Endothelial cell of umbilical vein (primary cell): ENCODE measurements around the gene ACOX3. TPM values are rescaled to one million over a fixed set of nuclear protein-coding genes. Genes with fewer than 3 reads are reported as not detected.
"Not testable (repeated sequence)": the region's sequence is repeated elsewhere in the genome, so short reads cannot be mapped to it uniquely, and the experiment has no call there.

Source experiments
- BruUV-seq: library from RNA; stranded (reverse); fragments of 400-500 nt; replicated peaks from 2 replicates; lab custom pipeline; 2021; lab: Mats Ljungman, UMichigan
- CTCF ChIA-PET: fragments of 300-600, 350-600 bp; sonication (Branson Sonifier 250); formaldehyde crosslinking; loops from one replicate; lab custom pipeline; 2021; ENCODE audit warnings: antibody characterized with exemption, inconsistent platforms; lab: Charles Lee
- POLR2A ChIA-PET: fragments of 300-600, 350-600 bp; sonication (Branson Sonifier 250); formaldehyde crosslinking; loops from one replicate; lab custom pipeline; 2021; ENCODE audit warnings: antibody characterized with exemption, inconsistent platforms; lab: Charles Lee
- DNase-seq: peaks from one replicate; pipeline ENCODE4 v3.0.0-alpha.2; 2011; ENCODE audit warnings: low read depth, low spot score
- FAIRE-seq: peaks from 2 replicates; lab custom pipeline; 2011; peaks lifted over from hg19 to GRCh38; lab: Jason Lieb, UNC
- H2AFZ ChIP-seq: 2 replicates; pipeline ENCODE4 v1.6.0; 2012; ENCODE audit warnings: low read depth, low read length, control low read depth, inconsistent platforms
- H3K27ac ChIP-seq: 2 replicates; pipeline ENCODE4 v1.5.1; 2011; ENCODE audit warnings: low read depth, mild to moderate bottlenecking, control low read depth, low read length, moderate library complexity; ENCODE audit not compliant: insufficient read depth
- H3K27me3 ChIP-seq, 2 experiments: 2 replicates each; pipeline versions ENCODE4 v1.6.0 to v1.6.1; 2011; ENCODE audit warnings: low read length in 2 of 2, mixed read lengths in 1 of 2; ENCODE audit not compliant: control insufficient read depth in 2 of 2, insufficient read depth in 2 of 2
- H3K36me3 ChIP-seq, 2 experiments: 2 replicates in 1 of 2; 3 replicates in 1 of 2; pipeline ENCODE4 v1.5.1; 2011; ENCODE audit warnings: low read length in 2 of 2, mild to moderate bottlenecking in 1 of 2, moderate library complexity in 1 of 2; ENCODE audit not compliant: control insufficient read depth in 2 of 2, insufficient read depth in 2 of 2; ENCODE audit errors: extremely low read depth in 1 of 2
- H3K4me1 ChIP-seq: 3 replicates; pipeline ENCODE4 v1.5.1; 2011; ENCODE audit warnings: mild to moderate bottlenecking, low read length; ENCODE audit not compliant: control insufficient read depth, insufficient read depth; ENCODE audit errors: extremely low read depth
- H3K4me2 ChIP-seq: 2 replicates; pipeline ENCODE4 v1.6.1; 2011; ENCODE audit warnings: low read length, control low read depth, mixed read lengths; ENCODE audit not compliant: insufficient read depth
- H3K4me3 ChIP-seq, 3 experiments: fragments of 200-600 bp in 1 of 3; sonication (generic), shearing (Covaris generic) in 1 of 3; replicated peaks in 1 of 3; 2 replicates each; pipeline ENCODE4 v1.5.1; 2011 to 2016; ENCODE audit warnings: control low read depth in 3 of 3, low read length in 3 of 3, mild to moderate bottlenecking in 2 of 3, inconsistent platforms in 1 of 3, low read depth in 1 of 3, moderate library complexity in 1 of 3; ENCODE audit not compliant: insufficient read depth in 1 of 3
- H3K79me2 ChIP-seq: 2 replicates; pipeline ENCODE4 v1.6.0; 2012; ENCODE audit warnings: low read length, inconsistent platforms; ENCODE audit not compliant: control insufficient read depth, insufficient read depth
- H3K9ac ChIP-seq: replicated peaks from 2 replicates; pipeline ENCODE3; 2011; ENCODE audit warnings: low read length, control low read depth; ENCODE audit not compliant: insufficient read depth; ENCODE audit errors: extremely low read depth
- H3K9me1 ChIP-seq: replicated peaks from 3 replicates; pipeline ENCODE4 v1.6.0; 2011; ENCODE audit warnings: mild to moderate bottlenecking, low read length; ENCODE audit not compliant: control insufficient read depth, insufficient read depth; ENCODE audit errors: extremely low read depth
- H3K9me3 ChIP-seq: replicated peaks from 2 replicates; pipeline ENCODE4 v1.5.1; 2012; ENCODE audit warnings: low read length, inconsistent platforms; ENCODE audit not compliant: control insufficient read depth, insufficient read depth
- H4K20me1 ChIP-seq: replicated peaks from 2 replicates; pipeline ENCODE3; 2011; ENCODE audit warnings: mild to moderate bottlenecking, low read length; ENCODE audit not compliant: control insufficient read depth, insufficient read depth; ENCODE audit errors: extremely low read depth
- CTCF ChIP-seq, 2 donors: IDR thresholded peaks; 1 replicate in 1 of 2; 2 replicates in 1 of 2; pipeline ENCODE4 v1.5.1; 2011; ENCODE audit warnings: low read length in 2 of 2, mild to moderate bottlenecking in 2 of 2, moderate library complexity in 2 of 2, control low read depth in 1 of 2, inconsistent platforms in 1 of 2, low read depth in 1 of 2; ENCODE audit not compliant: insufficient read depth in 1 of 2; ENCODE audit errors: extremely low read depth in 1 of 2
- EZH2 ChIP-seq: IDR thresholded peaks from 2 replicates; pipeline ENCODE4 v1.6.1; 2012; ENCODE audit warnings: borderline replicate concordance, low read depth, mild to moderate bottlenecking, moderate library complexity, low read length, inconsistent platforms; ENCODE audit not compliant: severe bottlenecking
- FOS ChIP-seq: IDR thresholded peaks from 2 replicates; pipeline ENCODE4 v1.6.1; 2011; ENCODE audit warnings: mild to moderate bottlenecking, low read length, moderate library complexity, borderline replicate concordance; ENCODE audit not compliant: insufficient read depth
- GATA2 ChIP-seq: IDR thresholded peaks from 2 replicates; pipeline ENCODE4 v1.7.0; 2011; ENCODE audit warnings: low read depth, mild to moderate bottlenecking, moderate library complexity, mixed read lengths, low read length; ENCODE audit not compliant: insufficient read length, insufficient read depth
- JUN ChIP-seq: IDR thresholded peaks from 2 replicates; pipeline ENCODE4 v1.6.1; 2011; ENCODE audit warnings: borderline replicate concordance, low read depth; ENCODE audit not compliant: insufficient read length, insufficient read depth
- MYC ChIP-seq: IDR thresholded peaks from one replicate; pipeline ENCODE4 v1.6.1; 2011; ENCODE audit warnings: mild to moderate bottlenecking, low read depth, low read length
- POLR2A ChIP-seq: IDR thresholded peaks from 2 replicates; pipeline ENCODE4 v1.6.1; 2012; ENCODE audit warnings: low read depth, mild to moderate bottlenecking, control low read depth, low read length
- POLR2AphosphoS5 ChIP-seq: IDR thresholded peaks from 2 replicates; pipeline ENCODE4 v1.6.1; 2012; ENCODE audit warnings: low read depth, mild to moderate bottlenecking, control low read depth, low read length, moderate library complexity; ENCODE audit not compliant: insufficient read depth
- dilution Hi-C: fragments of 300-500 bp; cut with MboI; formaldehyde crosslinking; loops from one replicate; pipeline ENCODE4 v1.15.0; 2019; ENCODE audit warnings: low sequenced_read_pairs; ENCODE audit not compliant: extremely low pct_ligation_motif_present
- intact Hi-C: fragments of 100-400 bp; cut with micrococcal nuclease; formaldehyde crosslinking; loops from one replicate; pipeline ENCODE4 v1.10.0; 2022
- polyA plus RNA-seq, 4 experiments: library from polyadenylated mRNA; depleted of rRNA in 3 of 4; stranded (reverse) in 3 of 4; unstranded in 1 of 4; fragments of >200 nt; gene quantifications; 2 replicates each; pipeline versions ENCODE4 v1.2.1 to v1.2.3, GENCODE V29; 2011 to 2012; ENCODE audit warnings: missing spikeins in 1 of 4
- total RNA-seq: library from RNA; stranded (reverse); gene quantifications from 2 replicates; pipeline ENCODE4 v1.2.3, GENCODE V29; 2021
- TF ChIP-seq, protein P1 (sequence below): IDR thresholded peaks from 2 replicates; pipeline ENCODE4 v1.6.1; 2011; ENCODE audit not compliant: insufficient read depth, insufficient read length

The ACOX3 gene
- total and polyA plus RNA-seq, 2 donors (not counting 3 experiments of a cell fraction or from before 2014, with no cell fraction given) = 13.0 to 26.3 TPM

DNA sequence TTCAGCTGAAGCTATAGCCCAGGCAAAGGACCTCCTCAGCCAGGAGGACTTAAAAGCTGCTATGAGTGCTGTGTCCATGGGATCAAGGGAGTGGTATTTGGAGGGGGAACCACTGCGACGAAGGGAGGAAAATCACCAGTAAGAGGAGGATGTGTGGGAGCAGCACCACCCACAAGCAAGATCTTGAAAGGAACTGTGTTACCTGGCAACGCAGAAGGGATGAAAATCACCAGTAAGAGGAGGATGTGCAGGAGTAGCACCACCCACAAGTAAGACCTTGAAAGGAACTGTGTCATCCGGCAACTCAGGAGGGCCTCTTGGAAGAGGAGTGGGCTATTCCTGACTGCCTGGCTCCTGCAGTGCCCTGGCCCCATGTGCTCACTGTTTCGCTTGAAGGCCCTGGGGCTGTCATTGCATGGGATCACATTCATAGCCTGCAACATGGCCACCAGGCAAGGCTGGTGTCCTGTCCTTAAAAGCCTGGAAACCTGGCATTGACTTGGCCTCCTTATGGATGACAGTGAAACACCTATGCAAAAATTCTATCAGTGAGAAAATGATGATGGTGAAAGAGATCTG, 48.4 kb upstream of the ACOX3 start:
- no peak for DNase-seq
- intact Hi-C loops = no loop called here
- CTCF ChIA-PET = no interaction called here

DNA sequence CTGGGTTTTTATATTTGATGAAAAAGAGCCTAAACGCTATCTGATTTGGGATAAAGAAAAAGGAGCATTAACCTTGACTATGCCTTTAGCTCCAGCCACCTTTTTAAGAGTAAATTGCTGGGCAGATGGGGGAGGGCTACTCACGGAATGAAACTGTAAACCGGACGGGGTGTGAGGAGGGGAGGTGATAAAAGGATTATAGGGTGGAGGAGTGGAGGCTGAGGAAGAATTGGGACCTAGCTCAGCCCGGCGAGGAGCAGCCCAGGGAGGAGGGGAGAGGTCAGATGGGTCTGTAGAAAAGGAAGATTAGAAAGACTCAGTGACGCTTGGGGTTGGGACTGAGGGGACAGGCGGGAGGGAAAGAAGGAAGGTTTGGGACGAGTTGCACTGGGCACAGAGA, 46.1 kb upstream of the ACOX3 start:
- H3K79me2 ChIP-seq, H3K4me2 ChIP-seq, FAIRE-seq, H3K4me3 ChIP-seq, H3K27ac ChIP-seq, CTCF ChIA-PET, H2AFZ ChIP-seq, H3K4me1 ChIP-seq, H3K9me1 ChIP-seq, H3K36me3 ChIP-seq, POLR2A ChIA-PET, H4K20me1 ChIP-seq, BruUV-seq, DNase-seq, H3K9ac ChIP-seq, intact Hi-C loops, H3K9me3 ChIP-seq, H3K27me3 ChIP-seq, dilution Hi-C loops: not testable (repeated sequence)

More for the DNA sequence above, 48.4 kb upstream of the ACOX3 start:
- no peak overlapping the region for H2AFZ ChIP-seq
- no peaks in the 10 kb centered on the region for H3K4me1 ChIP-seq
- no peak overlapping the region for H3K27ac ChIP-seq
- H3K9ac ChIP-seq = no peak overlapping the region
- no peak for FAIRE-seq
- H4K20me1 ChIP-seq = no peaks in the 10 kb centered on the region
- dilution Hi-C loops = no loop called here
- no peaks in the 10 kb centered on the region for H3K79me2 ChIP-seq
- H3K4me2 ChIP-seq = no peak overlapping the region
- TF ChIP-seq POLR2A (no peak), CTCF (IDR thresholded peaks at IDR 0.05; ENCODE audit: extremely low read depth in 1 of 2, insufficient read depth in 1 of 2, low read depth in 1 of 2, low read length in 2 of 2) (no peak), POLR2AphosphoS5 (no peak), JUN (no peak), GATA2 (no peak), EZH2 (no peak), FOS (no peak), MYC (no peak)
- TF ChIP-seq, protein P1, sequence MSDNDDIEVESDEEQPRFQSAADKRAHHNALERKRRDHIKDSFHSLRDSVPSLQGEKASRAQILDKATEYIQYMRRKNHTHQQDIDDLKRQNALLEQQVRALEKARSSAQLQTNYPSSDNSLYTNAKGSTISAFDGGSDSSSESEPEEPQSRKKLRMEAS = no peak
- no peaks in the 10 kb centered on the region for H3K9me3 ChIP-seq
- no peaks in the 10 kb centered on the region for H3K27me3 ChIP-seq
- H3K36me3 ChIP-seq = no peaks in the 10 kb centered on the region
- POLR2A ChIA-PET = no interaction called here
- no TSS peak for BruUV-seq
- H3K9me1 ChIP-seq = no peaks in the 10 kb centered on the region
- no peak overlapping the region for H3K4me3 ChIP-seq
